HG02970 (cell line): Measurements from ENCODE around the gene MLC1.

Source experiments
- ATAC-seq: cut with Tn5 transposase; IDR thresholded peaks from one replicate; pipeline ENCODE4 v1.9.1; 2021; ENCODE audit warnings: mild to moderate bottlenecking, moderate library complexity, moderate number of reproducible peaks; ENCODE audit not compliant: unreplicated experiment, low FRiP score

The MLC1 gene

DNA sequence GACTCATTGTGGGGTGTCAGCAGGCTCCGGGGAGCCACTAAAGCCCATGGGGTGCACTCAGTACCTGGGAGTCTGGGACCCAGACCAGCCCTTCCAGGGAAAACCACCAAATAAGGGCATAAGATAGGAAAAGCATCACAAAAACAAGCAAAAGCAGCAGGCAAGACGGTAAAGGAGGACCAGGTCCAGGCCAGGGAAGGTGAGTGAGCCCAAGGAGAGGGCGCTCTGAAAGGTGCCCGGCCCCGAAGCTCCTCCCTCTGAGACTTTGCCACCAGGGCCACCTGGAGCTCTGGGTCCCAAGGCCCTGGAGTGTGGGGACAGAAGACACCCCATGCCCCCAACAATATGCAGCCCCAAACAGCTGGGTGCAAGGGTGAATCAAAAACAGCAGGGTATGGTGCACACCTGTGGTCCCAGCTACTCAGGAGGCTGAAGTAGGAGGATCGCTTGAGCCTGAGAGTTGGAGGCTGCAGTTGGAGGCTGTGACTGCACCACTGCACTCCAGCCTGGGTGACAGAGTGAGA, 67.5 kb downstream of the MLC1 start:
- ATAC-seq, result no peak

DNA sequence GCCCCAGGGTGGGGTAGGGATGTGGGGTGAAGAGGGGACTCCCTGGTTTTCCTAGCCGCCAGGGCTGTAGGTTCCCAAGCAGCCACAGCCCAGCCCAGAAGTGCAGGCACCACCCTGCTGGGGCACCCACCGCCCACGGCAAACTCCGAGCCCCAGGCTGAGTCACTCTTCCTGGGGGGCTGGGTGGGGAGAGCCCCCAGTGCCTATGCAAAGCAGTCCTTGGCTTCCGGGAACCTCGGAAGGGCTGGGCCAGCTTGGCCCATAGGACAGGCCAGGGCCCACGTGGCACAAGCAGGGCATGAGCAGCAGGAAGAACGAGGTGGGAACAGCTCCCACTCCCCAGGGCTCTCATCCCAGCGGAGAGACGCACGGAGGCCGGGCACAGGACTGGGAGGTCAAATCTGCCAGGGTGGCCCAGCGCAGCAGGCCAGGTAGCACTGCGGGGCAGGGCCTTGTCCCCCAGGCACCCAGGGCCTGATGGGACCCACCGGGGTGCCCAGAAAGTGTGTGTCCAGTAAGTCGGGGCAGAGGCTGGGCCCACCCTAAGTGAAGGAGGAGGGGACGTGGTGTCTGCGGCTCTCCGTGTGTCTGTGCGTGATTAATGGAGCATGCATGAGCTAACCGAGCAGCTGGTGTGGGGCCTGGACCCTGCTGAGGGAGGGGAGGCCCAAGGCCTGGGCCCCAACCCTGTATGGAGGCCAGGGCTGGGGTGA, 68.1 kb downstream of the MLC1 start:
- ATAC-seq, result no peak

DNA sequence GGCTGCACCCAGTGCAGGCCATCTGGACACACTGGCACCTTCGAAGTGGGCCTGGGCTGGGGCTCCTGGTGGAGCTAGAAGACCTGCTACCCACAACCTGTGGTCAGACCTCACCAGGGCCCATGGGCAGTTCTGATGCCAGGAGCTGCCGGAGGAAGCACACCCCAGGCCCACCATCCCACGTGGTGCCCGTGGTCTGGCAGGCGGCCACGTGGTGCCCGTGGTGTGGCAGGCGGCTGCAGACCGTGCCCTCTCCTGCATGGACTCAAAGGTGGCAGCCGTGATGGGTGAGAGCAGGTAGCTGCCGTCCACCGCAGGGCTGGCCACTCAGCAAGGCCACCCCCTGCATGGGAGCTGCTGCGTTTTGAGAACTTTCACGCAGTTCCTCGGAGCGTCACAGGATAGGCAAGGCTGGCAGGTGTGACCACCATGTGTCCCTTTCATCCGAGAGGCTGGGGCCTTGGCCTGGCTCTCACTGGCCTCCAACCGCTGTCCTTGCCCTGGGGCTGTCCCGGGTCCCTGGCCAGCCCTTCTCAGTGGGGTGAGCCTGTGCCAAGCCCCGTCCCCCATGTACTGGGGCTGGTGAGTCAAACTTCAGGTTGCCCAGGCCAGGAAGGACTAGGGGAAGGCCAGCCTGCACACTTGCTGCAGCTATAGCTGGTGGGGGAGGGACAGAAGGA, 68.8 kb downstream of the MLC1 start:
- ATAC-seq, result no peak

DNA sequence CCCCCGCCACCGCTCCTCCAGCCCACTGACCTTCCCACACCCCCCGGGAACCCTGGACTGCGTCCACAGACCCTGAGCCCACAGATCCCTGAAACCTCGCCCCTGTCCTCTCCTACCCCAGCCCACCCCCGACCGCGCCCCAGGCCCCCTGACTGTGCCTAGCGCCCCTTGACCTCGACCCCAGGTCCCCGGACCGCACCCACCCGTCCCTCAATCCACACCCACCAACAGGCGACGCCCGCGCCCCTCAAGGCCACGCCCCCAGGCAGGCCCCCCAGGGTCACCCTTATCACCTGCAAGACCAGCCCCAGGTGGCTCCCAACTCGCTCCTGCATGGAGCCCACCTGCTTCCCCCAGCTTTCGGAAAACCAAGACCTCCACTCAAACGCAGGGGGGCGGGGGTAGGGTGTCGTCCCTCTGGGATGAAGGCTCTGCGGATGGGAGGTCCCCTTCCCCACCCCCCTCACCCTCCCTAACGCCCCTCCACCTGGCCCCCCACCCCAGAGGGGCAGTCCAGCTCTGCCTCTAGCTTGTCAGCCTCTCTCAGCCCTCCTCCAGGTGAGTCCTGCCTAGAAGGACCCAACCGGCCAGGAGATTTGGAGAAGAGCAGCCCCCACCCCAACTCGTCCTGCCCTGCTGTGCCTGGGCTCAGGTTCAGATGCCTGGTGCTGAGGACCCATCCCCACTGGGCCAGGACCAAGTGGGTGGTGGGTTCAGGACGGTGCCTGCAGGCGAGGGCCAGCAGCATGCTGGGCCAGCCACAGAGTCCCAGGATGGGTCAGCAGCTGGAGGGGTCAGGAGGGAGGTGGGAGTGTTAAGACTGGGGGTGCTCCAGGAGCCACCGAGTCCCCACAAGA, 69.5 kb downstream of the MLC1 start:
- ATAC-seq, result no peak

DNA sequence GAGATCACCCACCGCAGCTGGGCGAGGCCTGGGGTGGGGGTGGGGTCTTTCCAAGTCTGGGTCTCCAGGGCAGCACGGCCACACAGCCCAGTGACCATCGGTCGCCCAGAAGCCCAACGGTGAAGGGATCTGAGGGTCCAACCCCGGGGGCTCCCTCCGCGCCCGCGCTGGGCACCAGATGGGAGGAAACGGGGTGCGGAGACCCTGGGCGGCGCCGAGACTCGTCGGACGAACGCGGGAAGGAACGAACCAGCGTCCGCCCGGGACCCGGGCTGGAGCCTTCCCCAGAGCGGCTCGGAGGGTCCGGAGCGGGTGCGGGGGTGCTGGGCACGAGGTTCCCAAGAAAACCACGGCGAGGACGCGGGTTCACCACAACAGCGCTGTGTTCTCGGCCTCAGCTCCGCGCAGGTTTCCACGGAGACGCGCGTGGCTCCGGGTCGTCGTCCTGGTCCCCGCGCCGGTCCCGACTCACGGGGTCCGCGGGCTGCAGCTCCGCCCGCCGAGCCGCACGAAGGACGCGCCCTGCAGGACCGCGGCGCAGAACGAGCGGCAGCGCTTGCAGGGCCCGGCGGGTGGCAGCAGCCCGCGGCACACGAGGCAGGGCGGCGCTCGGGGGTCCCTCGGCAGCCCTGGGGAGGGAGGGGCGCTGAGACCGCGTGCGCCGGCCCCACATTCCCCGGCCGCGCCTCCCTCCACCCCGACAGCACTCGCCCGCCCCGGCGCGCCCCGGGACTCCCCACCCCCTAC, 70.4 kb downstream of the MLC1 start:
- ATAC-seq, result no peak

DNA sequence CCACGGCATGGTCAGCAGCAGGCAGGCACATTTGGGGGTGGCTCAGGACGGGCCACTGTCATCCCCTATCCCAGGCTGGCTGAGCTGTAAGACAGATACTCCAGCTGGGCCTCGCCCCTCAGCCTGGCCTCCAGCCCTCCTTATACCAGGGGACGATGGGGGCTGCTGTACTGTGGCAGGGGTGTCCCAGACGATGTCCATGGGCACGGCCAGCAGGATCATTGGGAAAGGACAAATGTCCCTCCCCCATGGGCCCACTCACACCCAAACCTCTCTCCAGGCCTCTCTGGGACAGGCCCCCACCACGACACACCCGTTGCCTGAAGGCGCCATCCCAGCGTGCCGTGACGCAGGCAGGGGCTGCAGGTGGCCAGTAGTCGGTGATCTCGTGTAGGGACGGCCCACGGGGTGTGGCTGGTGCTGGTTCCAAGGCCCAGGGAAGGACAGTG, 71.1 kb downstream of the MLC1 start:
- ATAC-seq, result no peak

DNA sequence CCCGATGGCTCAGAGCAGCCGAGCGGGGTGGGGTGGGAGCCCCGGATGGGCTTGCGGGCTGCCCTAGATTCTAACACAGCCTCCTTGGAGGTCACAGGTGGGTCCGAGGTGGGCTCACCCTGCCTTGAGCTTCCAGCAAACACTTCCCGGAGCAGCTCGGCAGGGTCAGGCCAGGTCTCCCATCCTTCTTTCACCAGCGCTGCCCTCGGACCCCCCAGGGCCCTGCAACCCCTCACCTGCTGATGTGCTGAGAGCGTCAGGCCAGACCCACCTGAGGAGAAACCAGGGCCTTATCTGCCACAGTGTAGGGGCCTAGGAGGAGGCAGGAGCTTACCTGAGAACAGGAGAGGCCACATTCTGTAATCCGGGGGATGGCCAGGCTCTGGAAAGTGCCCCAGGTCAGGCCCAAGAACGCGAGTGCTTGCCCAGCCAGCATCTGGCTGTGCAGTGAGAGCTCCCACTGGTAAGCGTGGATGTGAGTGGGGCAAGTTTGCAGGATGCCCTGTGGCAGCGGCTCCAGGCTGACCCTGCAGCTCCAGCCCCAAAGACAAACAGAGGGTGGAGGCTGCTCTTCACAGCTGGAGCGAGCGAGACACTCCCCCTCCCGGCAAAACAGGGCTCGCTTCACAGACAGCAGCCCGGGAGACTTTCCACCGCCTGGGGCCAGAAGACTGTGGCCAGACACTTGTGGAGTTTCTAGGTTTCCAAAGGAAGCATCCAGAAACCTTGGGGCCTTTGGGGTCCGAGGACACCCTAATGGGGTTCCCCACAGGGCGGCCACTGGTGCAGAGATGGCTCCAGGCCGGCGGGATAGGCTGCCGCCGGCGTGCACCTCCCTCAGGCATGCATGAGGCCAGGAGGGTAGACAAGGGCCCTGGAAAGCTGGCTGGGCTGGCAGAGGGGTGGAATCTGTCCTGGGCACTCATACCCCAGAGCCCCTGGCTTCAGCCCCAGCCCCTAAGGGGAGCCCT, 72.7 kb downstream of the MLC1 start, which contains the start of gene IL17REL:
TSS of gene IL17REL (minus strand) at position 555 of the 971 bp plus-strand sequence. CDS start at position 436, 119 bp downstream.
- no peak for ATAC-seq

DNA sequence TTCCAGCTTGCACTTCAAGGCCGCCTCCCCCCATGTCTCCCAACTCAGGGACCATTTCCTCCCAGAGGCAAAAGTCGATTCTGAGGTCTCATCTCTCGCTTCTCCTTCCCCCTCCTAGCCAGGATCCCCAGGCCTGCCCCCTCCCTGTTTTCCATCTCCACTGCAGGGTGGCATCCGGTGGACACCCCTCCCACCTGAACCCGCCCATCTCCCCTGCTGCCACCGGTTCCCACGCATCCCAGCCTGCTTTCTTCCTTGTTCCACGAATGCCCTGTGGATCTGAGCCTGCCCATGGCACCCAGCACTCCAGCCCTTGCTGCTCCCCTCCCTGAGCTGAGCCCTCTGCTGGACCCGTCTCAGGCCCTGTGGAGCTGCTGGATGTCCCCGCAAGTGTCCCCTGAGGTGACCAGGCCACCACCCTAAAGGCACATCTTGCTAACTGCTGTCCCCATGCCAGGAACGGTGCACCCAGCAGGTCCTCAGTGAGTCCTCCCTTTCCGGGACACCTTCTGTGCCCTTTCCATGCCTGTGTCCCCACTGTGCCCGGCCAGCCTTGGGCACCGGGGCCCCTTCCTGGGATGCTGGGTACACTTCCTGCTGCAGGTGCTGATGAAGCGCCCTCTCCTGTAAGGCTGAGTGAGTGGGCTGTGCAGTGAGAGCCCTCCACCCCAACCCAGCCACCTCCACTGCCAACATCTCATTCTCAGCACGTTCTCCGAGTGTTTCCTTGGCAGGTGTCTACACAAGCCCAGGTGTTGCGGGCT, 73.6 kb downstream of the MLC1 start:
- ATAC-seq, result no peak

DNA sequence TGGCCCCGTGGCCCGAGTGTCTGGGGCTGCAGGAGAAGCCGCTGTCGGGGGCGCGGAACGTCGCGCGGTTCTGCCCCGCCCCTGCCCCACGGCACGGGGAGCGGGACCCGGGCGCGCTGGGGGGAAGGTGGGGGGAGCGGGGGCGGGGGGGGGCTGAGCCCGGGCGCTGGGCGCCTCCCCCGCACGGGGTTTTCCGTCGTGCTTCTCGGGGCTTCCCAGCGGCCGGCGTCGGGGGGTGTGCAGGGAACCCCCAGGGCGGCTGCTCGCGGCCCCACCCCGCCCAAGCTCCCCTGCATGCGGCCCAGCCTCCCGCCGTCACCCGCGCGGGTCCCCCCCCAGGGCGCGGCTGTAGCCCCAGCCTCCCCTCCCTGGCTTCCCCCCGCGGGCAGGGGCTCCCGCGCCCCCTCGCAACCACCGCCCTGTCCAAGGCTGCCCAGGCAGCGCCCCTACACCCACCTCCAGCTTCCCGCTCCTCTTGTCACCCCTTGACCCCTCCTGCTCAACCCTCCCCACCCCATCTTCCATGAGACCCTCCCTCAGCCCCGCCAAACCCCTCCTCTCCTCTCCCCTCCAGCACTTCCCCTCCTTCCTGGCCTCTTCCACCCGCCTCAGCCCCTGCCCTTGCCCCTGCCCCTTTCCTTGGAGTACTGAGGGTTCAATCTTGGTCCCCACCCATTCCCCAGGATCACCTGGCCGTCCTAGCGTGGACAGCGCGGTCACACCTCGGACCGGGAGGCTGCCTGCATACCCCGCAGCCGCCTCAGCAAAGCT, 74.4 kb downstream of the MLC1 start:
- ATAC-seq, result no peak

DNA sequence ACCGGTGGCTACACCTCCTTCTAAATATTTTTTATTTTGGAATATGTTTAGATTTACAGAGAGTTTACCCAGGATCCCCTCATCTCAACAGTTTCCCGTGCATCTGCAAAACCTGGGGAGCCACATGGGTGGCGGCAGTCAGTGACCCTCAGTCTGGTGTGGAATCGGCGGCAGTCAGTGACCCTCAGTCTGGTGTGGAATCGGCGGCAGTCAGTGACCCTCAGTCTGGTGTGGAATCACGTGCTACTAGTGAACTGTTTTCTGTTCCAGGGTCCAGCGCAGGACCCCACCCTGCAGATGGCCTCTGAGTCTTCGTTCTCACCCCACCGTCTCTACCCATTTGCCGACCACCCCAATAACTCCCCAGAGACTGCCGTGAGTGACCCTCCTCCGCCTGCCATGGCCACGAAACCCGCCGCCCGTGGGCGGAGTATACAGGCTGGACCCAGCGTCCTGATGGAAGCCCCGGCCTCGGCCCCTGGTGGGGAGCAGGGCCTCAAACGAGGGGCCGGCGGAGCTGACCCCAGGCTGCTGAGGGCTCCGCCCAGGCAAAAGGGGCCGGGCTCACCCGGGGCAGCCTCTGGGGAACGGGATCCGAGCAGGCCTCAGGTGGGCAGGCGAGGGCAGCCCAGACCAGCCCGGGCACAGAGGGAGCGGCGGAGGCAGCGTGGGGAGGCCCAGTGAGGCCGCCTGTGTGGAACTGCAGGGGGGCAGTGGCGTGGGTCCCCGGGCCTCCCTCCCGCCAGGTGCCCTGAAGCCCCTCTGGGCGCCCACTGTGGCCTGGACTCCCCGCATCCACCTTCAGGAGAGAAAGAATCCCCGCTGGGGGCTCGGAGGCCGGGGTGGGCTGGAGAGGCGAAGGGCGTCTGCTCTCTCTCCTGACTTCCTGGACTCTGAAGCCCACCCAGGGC, 75.2 kb downstream of the MLC1 start:
- no peak for ATAC-seq
